HEK293 (cell line): ENCODE data around the gene VWA5B1.

ENCODE experiments used
- SCRT2 ChIP-seq: fragments of 450-650 bp; formaldehyde crosslinking; IDR thresholded peaks from 2 replicates; pipeline ENCODE4 v1.5.1; 2016; ENCODE audit warnings: missing biosample characterization, missing genetic modification characterization
- ZBTB7A ChIP-seq: fragments of 450-650 bp; formaldehyde crosslinking; IDR thresholded peaks from 2 replicates; pipeline ENCODE4 v1.5.1; 2016; ENCODE audit warnings: low read depth, missing biosample characterization, missing genetic modification characterization
- ZNF558 ChIP-seq: fragments of 450-650 bp; formaldehyde crosslinking; IDR thresholded peaks from 2 replicates; pipeline ENCODE4 v1.5.1; 2016; ENCODE audit warnings: missing biosample characterization, missing genetic modification characterization

DNA sequence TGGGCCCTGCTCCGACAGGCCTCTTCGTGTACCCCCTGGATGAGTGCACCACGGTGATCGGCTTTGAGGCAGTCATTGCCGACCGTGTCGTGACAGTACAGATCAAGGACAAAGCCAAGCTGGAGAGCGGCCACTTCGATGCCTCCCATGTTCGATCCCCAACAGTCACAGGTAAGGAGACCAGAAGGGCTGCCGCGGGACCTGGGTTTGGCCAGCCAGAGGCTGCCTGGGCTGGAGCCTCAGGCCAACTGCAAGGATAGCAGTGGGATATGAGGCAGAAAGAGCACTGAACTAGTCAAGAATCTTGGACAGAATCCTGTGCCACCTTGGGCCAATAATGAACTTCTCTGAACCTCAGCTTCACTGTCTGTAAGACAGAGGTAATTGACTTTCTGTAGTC is 22.1 kb downstream of the VWA5B1 start:
- TF ChIP-seq SCRT2 (no peak), ZNF558 (tag by site-specific recombination) (no peak), ZBTB7A (tag by site-specific recombination) (no peak)
